SKM-1 treated with dmso at 0.1 percent for 144 hours (cell line): ENCODE data around the gene PCSK2.

Source experiments
- DNase-seq: peaks from one replicate; lab custom pipeline; 2025; ENCODE audit not compliant: unreplicated experiment; lab: John Stamatoyannopoulos, UW

PCSK2 gene

GRCh38 chr20:17236766-17237165 is 9.9 kb downstream of the PCSK2 start:
- DNase-seq, result no peak

GRCh38 chr20:17248224-17248623 is 21.4 kb downstream of the PCSK2 start:
- no peak for DNase-seq

GRCh38 chr20:17262786-17263185 is 35.9 kb downstream of the PCSK2 start:
- no peak for DNase-seq

GRCh38 chr20:17273717-17274116 is 46.9 kb downstream of the PCSK2 start:
- no peak for DNase-seq

GRCh38 chr20:17276101-17276500 is 49.3 kb downstream of the PCSK2 start:
- DNase-seq, result no peak

GRCh38 chr20:17281478-17281877 is 54.6 kb downstream of the PCSK2 start:
- DNase-seq, result no peak

- DNase-seq, result no peak
These were observed 55.7 kb downstream of the PCSK2 start for GRCh38 chr20:17282501-17282900.

- DNase-seq, result no peak
These were observed 60.7 kb downstream of the PCSK2 start for GRCh38 chr20:17287503-17287902.

- DNase-seq, result no peak
These were observed 61.2 kb downstream of the PCSK2 start for GRCh38 chr20:17287998-17288397.

GRCh38 chr20:17295151-17295726 is 68.4 kb downstream of the PCSK2 start:
- no peak for DNase-seq

- DNase-seq, result no peak
These were observed 69.2 kb downstream of the PCSK2 start for GRCh38 chr20:17295991-17296390.

GRCh38 chr20:17298171-17298570 is 71.3 kb downstream of the PCSK2 start:
- DNase-seq, result no peak

- DNase-seq, result no peak
These were observed 71.9 kb downstream of the PCSK2 start for GRCh38 chr20:17298751-17299150.

GRCh38 chr20:17300113-17300512 is 73.3 kb downstream of the PCSK2 start:
- DNase-seq, result no peak

- DNase-seq, result no peak
These were observed 77.9 kb downstream of the PCSK2 start for GRCh38 chr20:17304774-17305173.

GRCh38 chr20:17306427-17306826 is 79.6 kb downstream of the PCSK2 start:
- DNase-seq, result no peak

- no peak for DNase-seq
These were observed 87.4 kb downstream of the PCSK2 start for GRCh38 chr20:17314264-17314663.

GRCh38 chr20:17315407-17316231 is 88.8 kb downstream of the PCSK2 start:
- no peak for DNase-seq

GRCh38 chr20:17316316-17317038 is 89.6 kb downstream of the PCSK2 start:
- no peak for DNase-seq

- no peak for DNase-seq
These were observed 90.5 kb downstream of the PCSK2 start for GRCh38 chr20:17317341-17317740.

- DNase-seq, result no peak
These were observed 93.6 kb downstream of the PCSK2 start for GRCh38 chr20:17320456-17320855.

- no peak for DNase-seq
These were observed 99.3 kb downstream of the PCSK2 start for GRCh38 chr20:17326096-17326495.
